CD14-positive monocyte (primary cell): Measurements from ENCODE around the gene EPN1. TPM values are rescaled to one million over a fixed set of nuclear protein-coding genes. Genes with fewer than 3 reads are reported as not detected.

Experiments
- DNase-seq, 3 donors: peaks; one replicate each; pipeline ENCODE4 v3.0.0-alpha.2; 2011 to 2022
- H2AFZ ChIP-seq: 2 replicates; pipeline ENCODE4 v1.6.0; 2012; ENCODE audit warnings: mild to moderate bottlenecking, low read depth, low read length, inconsistent platforms; ENCODE audit not compliant: insufficient read depth, poor library complexity, severe bottlenecking
- H3K27ac ChIP-seq, 2 donors: 1 replicate in 1 of 2; 2 replicates in 1 of 2; pipeline ENCODE4 v1.5.1; 2012 to 2013; ENCODE audit warnings: low read length in 2 of 2, control low read depth in 1 of 2, inconsistent platforms in 1 of 2, low read depth in 1 of 2, mild to moderate bottlenecking in 1 of 2
- H3K27me3 ChIP-seq, 2 donors: one replicate each; pipeline versions ENCODE4 v1.6.0 to v1.6.1; 2011 to 2013; ENCODE audit warnings: low read length in 2 of 2; ENCODE audit not compliant: control insufficient read depth in 2 of 2, insufficient read depth in 2 of 2
- H3K36me3 ChIP-seq, 2 donors: replicated peaks in 1 of 2; 1 replicate in 1 of 2; 2 replicates in 1 of 2; pipeline versions ENCODE4 v1.5.1 to v1.6.1; 2012 to 2013; ENCODE audit warnings: low read length in 2 of 2, control low read depth in 1 of 2, inconsistent platforms in 1 of 2, mild to moderate bottlenecking in 1 of 2; ENCODE audit not compliant: insufficient read depth in 2 of 2, control insufficient read depth in 1 of 2
- H3K4me1 ChIP-seq, 2 donors: 1 replicate in 1 of 2; 2 replicates in 1 of 2; pipeline versions ENCODE4 v1.5.1 to v1.6.1; 2012 to 2013; ENCODE audit warnings: low read length in 2 of 2, control low read depth in 1 of 2, inconsistent platforms in 1 of 2, mild to moderate bottlenecking in 1 of 2, moderate library complexity in 1 of 2; ENCODE audit not compliant: insufficient read depth in 2 of 2, control insufficient read depth in 1 of 2
- H3K4me2 ChIP-seq: replicated peaks from 2 replicates; pipeline ENCODE3; 2012; ENCODE audit warnings: low read length, moderate library complexity, mild to moderate bottlenecking; ENCODE audit not compliant: poor library complexity, severe bottlenecking; ENCODE audit errors: extremely low read depth
- H3K4me3 ChIP-seq, 3 experiments: fragments of 200-600 bp in 1 of 3; sonication (generic) in 1 of 3; replicated peaks in 1 of 3; 1 replicate in 2 of 3; 2 replicates in 1 of 3; pipeline ENCODE4 v1.5.1; 2011 to 2013; ENCODE audit warnings: low read length in 3 of 3, mild to moderate bottlenecking in 3 of 3, control low read depth in 2 of 3, low read depth in 2 of 3, inconsistent platforms in 1 of 3, moderate library complexity in 1 of 3
- H3K79me2 ChIP-seq: 2 replicates; pipeline ENCODE4 v1.6.0; 2012; ENCODE audit warnings: mild to moderate bottlenecking, control low read depth, inconsistent platforms, low read length, moderate library complexity; ENCODE audit not compliant: insufficient read depth
- H3K9ac ChIP-seq: 2 replicates; pipeline ENCODE4 v1.6.0; 2017; ENCODE audit warnings: low read length, mild to moderate bottlenecking; ENCODE audit not compliant: insufficient read depth, poor library complexity, severe bottlenecking
- H3K9me3 ChIP-seq, 2 donors: replicated peaks in 1 of 2; 1 replicate in 1 of 2; 2 replicates in 1 of 2; pipeline versions ENCODE4 v1.5.1 to v1.6.1; 2012 to 2013; ENCODE audit warnings: low read length in 2 of 2, control low read depth in 1 of 2; ENCODE audit not compliant: control insufficient read depth in 1 of 2, insufficient read depth in 1 of 2
- H4K20me1 ChIP-seq: 2 replicates; pipeline ENCODE4 v1.6.0; 2012; ENCODE audit warnings: mild to moderate bottlenecking, low read length, control low read depth, moderate library complexity; ENCODE audit not compliant: insufficient read depth
- H3K27ac Mint-ChIP-seq, 7 donors: one replicate each; pipeline ENCODE4 v1.8.0; 2020; ENCODE audit warnings: mild to moderate bottlenecking in 7 of 7, mixed read lengths in 7 of 7, moderate library complexity in 6 of 7, inconsistent platforms in 2 of 7
- H3K27me3 Mint-ChIP-seq, 3 donors: one replicate each; pipeline ENCODE4 v1.8.0; 2021 to 2022; ENCODE audit warnings: low read depth in 3 of 3, mild to moderate bottlenecking in 3 of 3, mixed read lengths in 3 of 3, moderate library complexity in 3 of 3, inconsistent platforms in 1 of 3
- H3K36me3 Mint-ChIP-seq, 2 donors: one replicate each; pipeline ENCODE4 v1.8.0; 2020; ENCODE audit warnings: mixed read lengths in 2 of 2, inconsistent platforms in 1 of 2, mild to moderate bottlenecking in 1 of 2
- H3K4me1 Mint-ChIP-seq: one replicate; pipeline ENCODE4 v1.8.0; 2020; ENCODE audit warnings: mild to moderate bottlenecking, mixed read lengths
- H3K4me3 Mint-ChIP-seq, 2 donors: one replicate each; pipeline ENCODE4 v1.8.0; 2020; ENCODE audit warnings: mild to moderate bottlenecking in 2 of 2, mixed read lengths in 2 of 2, moderate library complexity in 1 of 2
- H3K9me3 Mint-ChIP-seq, 7 donors: one replicate each; pipeline ENCODE4 v1.8.0; 2020 to 2022; ENCODE audit warnings: mixed read lengths in 7 of 7, mild to moderate bottlenecking in 6 of 7, moderate library complexity in 6 of 7, inconsistent platforms in 2 of 7
- WGBS: methylation state at CpG from one replicate; pipeline ENCODE4 v1.1.5; 2013; ENCODE audit warnings: missing lambda C conversion rate; ENCODE audit not compliant: insufficient coverage; 5-methylcytosine and 5-hydroxymethylcytosine counted together
- intact Hi-C, 2 donors: fragments of 100-400 bp; cut with micrococcal nuclease; formaldehyde crosslinking; loops; one replicate each; pipeline versions ENCODE4 v1.15.0 to v1.15.1; 2023
- polyA plus RNA-seq, 3 donors: library from polyadenylated mRNA; depleted of rRNA in 1 of 3; unstranded in 2 of 3; stranded (reverse) in 1 of 3; fragments of 300-500 nt in 2 of 3; fragments of >200 nt in 1 of 3; fragmentation: Illumina TruSeq in 2 of 3; gene quantifications; 1 replicate in 2 of 3; 2 replicates in 1 of 3; pipeline ENCODE4 v1.2.3, GENCODE V29; 2012 to 2021
- TF ChIP-seq, protein P1 (sequence below): fragments of 200-600 bp; IDR thresholded peaks from one replicate; pipeline ENCODE4 v1.8.0; 2022; ENCODE audit warnings: antibody characterized with exemption, mild to moderate bottlenecking

The EPN1 gene
- polyA plus RNA-seq, 3 donors = 18.7 to 75.2 (median 19.2) TPM

DNA sequence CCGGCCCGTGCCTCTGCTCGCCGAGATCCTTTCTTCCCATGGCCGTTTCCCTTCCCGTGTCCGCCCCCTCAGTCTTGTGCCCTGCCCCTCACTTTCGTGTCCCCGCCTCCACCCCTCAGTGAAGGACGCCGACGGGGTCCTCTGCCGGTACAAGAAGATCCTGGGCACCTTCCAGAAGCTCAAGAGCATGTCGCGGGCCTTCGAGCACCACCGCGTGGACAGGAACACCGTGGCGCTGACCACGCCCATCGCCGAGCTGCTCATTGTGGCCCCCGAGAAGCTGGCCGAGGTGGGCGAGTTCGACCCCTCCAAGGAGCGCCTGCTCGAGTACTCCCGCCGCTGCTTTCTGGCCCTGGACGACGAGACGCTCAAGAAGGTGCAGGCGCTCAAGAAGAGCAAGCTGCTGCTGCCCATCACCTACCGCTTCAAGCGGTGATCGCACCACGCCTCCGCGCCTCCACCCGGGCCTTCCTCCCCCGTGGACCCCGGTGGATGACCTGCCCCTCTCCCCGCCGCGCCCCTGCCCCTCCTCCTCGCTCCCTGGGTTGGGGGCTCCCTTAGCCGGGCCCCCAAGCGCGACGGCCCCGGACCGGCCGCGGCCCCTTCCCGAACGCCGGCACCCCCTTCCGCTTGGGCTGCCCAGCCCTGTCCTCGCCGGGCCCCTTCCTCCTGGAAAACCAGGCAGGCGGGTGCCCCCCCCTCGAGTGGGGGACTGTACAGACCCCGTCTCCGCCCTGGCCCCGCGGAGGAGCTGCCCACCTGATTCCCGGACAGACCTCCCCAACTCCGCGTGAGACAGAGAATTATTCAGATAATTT is 22.5 kb upstream of the EPN1 start:
- H2AFZ ChIP-seq = no peak overlapping the region
- no peak overlapping the region for H3K4me3 ChIP-seq
- H3K79me2 ChIP-seq = peaks cover 26% of the 10 kb centered on the region
- WGBS = 94% methylated on average over 61 of the region's 71 CpGs
- no peak overlapping the region for H3K4me3 Mint-ChIP-seq
- intact Hi-C loops = loop anchor here in 1 of 2 donors (10.0 kb wide), 1 partner anchor 1458 kb away; the partner anchor contains the start of gene TSEN34
- peaks cover 23% of the 10 kb centered on the region for H4K20me1 ChIP-seq
- no peak overlapping the region for H3K9ac ChIP-seq
- peaks cover under 1 to 14% of the 10 kb centered on the region in 2 donors for H3K36me3 Mint-ChIP-seq
- peaks cover 0 to 3% of the 10 kb centered on the region in 2 donors for H3K36me3 ChIP-seq
- DNase-seq = peak in 1 of 3 donors; percentile 14
- H3K4me1 Mint-ChIP-seq = peaks cover 38% of the 10 kb centered on the region
- no peaks in the 10 kb centered on the region for H3K9me3 ChIP-seq
- H3K4me2 ChIP-seq = peak overlapping the region; percentile 84
- peaks cover 7 to 10% (median 8%) of the 10 kb centered on the region in 3 donors for H3K27me3 Mint-ChIP-seq
- H3K9me3 Mint-ChIP-seq = peaks cover 0 to 2% (median 0%) of the 10 kb centered on the region in 7 donors
- peak overlapping the region in 1 of 7 donors; percentile 41 for H3K27ac Mint-ChIP-seq
- H3K27me3 ChIP-seq = no peaks in the 10 kb centered on the region
- peaks cover 42 to 47% of the 10 kb centered on the region in 2 donors for H3K4me1 ChIP-seq
- H3K27ac ChIP-seq = no peak overlapping the region
- TF ChIP-seq, protein P1, sequence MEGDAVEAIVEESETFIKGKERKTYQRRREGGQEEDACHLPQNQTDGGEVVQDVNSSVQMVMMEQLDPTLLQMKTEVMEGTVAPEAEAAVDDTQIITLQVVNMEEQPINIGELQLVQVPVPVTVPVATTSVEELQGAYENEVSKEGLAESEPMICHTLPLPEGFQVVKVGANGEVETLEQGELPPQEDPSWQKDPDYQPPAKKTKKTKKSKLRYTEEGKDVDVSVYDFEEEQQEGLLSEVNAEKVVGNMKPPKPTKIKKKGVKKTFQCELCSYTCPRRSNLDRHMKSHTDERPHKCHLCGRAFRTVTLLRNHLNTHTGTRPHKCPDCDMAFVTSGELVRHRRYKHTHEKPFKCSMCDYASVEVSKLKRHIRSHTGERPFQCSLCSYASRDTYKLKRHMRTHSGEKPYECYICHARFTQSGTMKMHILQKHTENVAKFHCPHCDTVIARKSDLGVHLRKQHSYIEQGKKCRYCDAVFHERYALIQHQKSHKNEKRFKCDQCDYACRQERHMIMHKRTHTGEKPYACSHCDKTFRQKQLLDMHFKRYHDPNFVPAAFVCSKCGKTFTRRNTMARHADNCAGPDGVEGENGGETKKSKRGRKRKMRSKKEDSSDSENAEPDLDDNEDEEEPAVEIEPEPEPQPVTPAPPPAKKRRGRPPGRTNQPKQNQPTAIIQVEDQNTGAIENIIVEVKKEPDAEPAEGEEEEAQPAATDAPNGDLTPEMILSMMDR = no peak

DNA sequence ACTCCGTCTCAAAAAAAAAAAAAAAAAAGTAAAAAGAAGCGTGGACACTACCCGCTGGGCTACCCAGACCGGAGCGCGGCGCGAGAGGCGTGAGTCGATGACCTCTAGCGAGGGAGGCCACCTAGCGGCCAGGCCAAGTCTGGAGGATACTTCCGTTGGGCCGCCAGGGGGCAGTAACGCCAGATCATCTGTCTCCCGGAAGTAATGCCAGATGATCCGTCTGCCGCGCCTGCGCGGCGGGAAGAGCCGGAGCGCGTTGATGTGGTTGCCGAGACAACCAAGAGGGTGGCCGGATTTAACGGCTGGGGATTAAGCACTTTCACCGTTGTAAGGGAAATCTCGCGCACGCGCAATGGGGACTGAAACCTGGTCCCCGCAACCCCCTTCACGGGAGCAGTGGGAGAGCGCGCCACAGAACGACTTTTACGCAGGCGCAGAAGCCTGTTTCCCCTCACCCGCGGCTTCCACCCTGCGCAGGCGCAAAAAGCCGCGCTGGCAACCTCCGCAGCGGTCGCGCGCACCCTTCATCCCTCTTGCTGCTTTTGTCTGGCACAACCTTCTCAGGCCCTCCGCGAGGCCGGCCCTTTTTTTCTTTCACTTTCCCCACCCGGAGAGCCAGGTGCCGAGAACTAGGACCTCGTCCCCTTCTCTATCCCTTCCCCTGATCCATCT is 21.2 kb upstream of the EPN1 start:
- intact Hi-C loops = loop anchor here in 1 of 2 donors (2.0 to 10.0 kb wide), 2 partner anchors 23 to 1459 kb away; partner anchors contain the start of gene TSEN34
- peaks cover 38 to 46% of the 10 kb centered on the region in 2 donors for H3K4me1 ChIP-seq

More for the DNA sequence above, 21.2 kb upstream of the EPN1 start:
- peaks cover 0 to 13% of the 10 kb centered on the region in 2 donors for H3K36me3 ChIP-seq
- H3K79me2 ChIP-seq = peaks cover 39% of the 10 kb centered on the region
- TF ChIP-seq, protein P1 = peak; percentile 100
- H3K4me3 ChIP-seq = peak overlapping the region; percentile 43 to 89 (median 86)
- no peaks in the 10 kb centered on the region for H3K27me3 ChIP-seq
- Mint-ChIP-seq H3K9me3 (peaks cover 0 to under 1% (median 0%) of the 10 kb centered on the region in 7 donors), H3K4me1 (peaks cover 36% of the 10 kb centered on the region), H3K4me3 (peak overlapping the region; percentile 98 to 99), H3K27me3 (peaks cover 3 to 7% (median 4%) of the 10 kb centered on the region in 3 donors), H3K36me3 (peaks cover 5 to 14% of the 10 kb centered on the region in 2 donors), H3K27ac (peak overlapping the region; percentile 96 to 100 (median 100))
- H3K9me3 ChIP-seq = no peaks in the 10 kb centered on the region
- peak overlapping the region; percentile 70 for H3K9ac ChIP-seq
- DNase-seq = peak; percentile 98
- peak overlapping the region; percentile 84 for H3K4me2 ChIP-seq
- under 1% methylated on average over 57 of the region's 57 CpGs for WGBS
- peaks cover 36% of the 10 kb centered on the region for H4K20me1 ChIP-seq
- H3K27ac ChIP-seq = peak overlapping the region; percentile 94 to 98
- peak overlapping the region; percentile 79 for H2AFZ ChIP-seq
